H9 (cell line): ENCODE data around the gene CENPQ. TPM values are rescaled to one million over a fixed set of nuclear protein-coding genes. Genes with fewer than 3 reads are reported as not detected.

ENCODE experiments used
- DNase-seq: peaks from one replicate; pipeline ENCODE4 v3.0.0-alpha.2; 2017
- H2AFZ ChIP-seq: one replicate; pipeline ENCODE4 v1.6.1; 2013; ENCODE audit warnings: mild to moderate bottlenecking, low read length, control low read depth, moderate library complexity
- H2AK5ac ChIP-seq: 2 replicates; pipeline ENCODE4 v1.6.1; 2013; ENCODE audit warnings: low read length, control low read depth, mixed read lengths; ENCODE audit not compliant: insufficient read length
- H2BK120ac ChIP-seq: one replicate; pipeline ENCODE4 v1.6.1; 2013; ENCODE audit warnings: low read depth, mild to moderate bottlenecking, low read length, control low read depth, inconsistent platforms; ENCODE audit not compliant: poor library complexity, severe bottlenecking
- H2BK12ac ChIP-seq: 2 replicates; pipeline ENCODE4 v1.6.1; 2013; ENCODE audit warnings: low read length, control low read depth, mixed read lengths, low read depth; ENCODE audit not compliant: insufficient read length
- H2BK15ac ChIP-seq: 2 replicates; pipeline ENCODE4 v1.6.1; 2013; ENCODE audit warnings: low read depth, low read length, control low read depth
- H2BK20ac ChIP-seq: one replicate; pipeline ENCODE4 v1.6.1; 2013; ENCODE audit warnings: low read depth, mild to moderate bottlenecking, low read length, control low read depth, inconsistent platforms; ENCODE audit not compliant: poor library complexity, severe bottlenecking
- H2BK5ac ChIP-seq: 2 replicates; pipeline ENCODE4 v1.6.1; 2013; ENCODE audit warnings: low read length, control low read depth, mixed read lengths; ENCODE audit not compliant: insufficient read length
- H3K14ac ChIP-seq: 2 replicates; pipeline ENCODE4 v1.6.1; 2013; ENCODE audit warnings: low read length, control low read depth; ENCODE audit not compliant: insufficient read depth
- H3K18ac ChIP-seq: 2 replicates; pipeline ENCODE4 v1.6.1; 2013; ENCODE audit warnings: low read depth, mild to moderate bottlenecking, mixed read lengths, low read length, control low read depth; ENCODE audit not compliant: insufficient read length
- H3K23ac ChIP-seq: 2 replicates; pipeline ENCODE4 v1.6.1; 2013; ENCODE audit warnings: low read length, control low read depth, mixed read lengths, low read depth; ENCODE audit not compliant: insufficient read length
- H3K23me2 ChIP-seq: 2 replicates; pipeline ENCODE4 v1.6.1; 2013; ENCODE audit warnings: low read depth, mild to moderate bottlenecking, mixed read lengths, low read length, control low read depth; ENCODE audit not compliant: insufficient read length, poor library complexity, severe bottlenecking
- H3K27ac ChIP-seq: 2 replicates; pipeline ENCODE4 v1.5.1; 2013; ENCODE audit warnings: low read length, control low read depth, mixed read lengths, low read depth; ENCODE audit not compliant: insufficient read length
- H3K27me3 ChIP-seq: 2 replicates; pipeline ENCODE4 v1.6.1; 2013; ENCODE audit warnings: low read length, control low read depth, inconsistent platforms; ENCODE audit not compliant: insufficient read depth
- H3K4ac ChIP-seq: 2 replicates; pipeline ENCODE4 v1.6.1; 2013; ENCODE audit warnings: low read depth, mild to moderate bottlenecking, control low read depth, inconsistent platforms, low read length, moderate library complexity
- H3K4me1 ChIP-seq: 2 replicates; pipeline ENCODE4 v1.6.1; 2013; ENCODE audit warnings: low read length, control low read depth, inconsistent platforms; ENCODE audit not compliant: insufficient read depth
- H3K4me2 ChIP-seq: 2 replicates; pipeline ENCODE4 v1.6.1; 2013; ENCODE audit warnings: low read length, control low read depth, mixed read lengths; ENCODE audit not compliant: insufficient read length, insufficient read depth
- H3K56ac ChIP-seq: 2 replicates; pipeline ENCODE4 v1.6.1; 2013; ENCODE audit warnings: low read depth, mild to moderate bottlenecking, mixed read lengths, low read length, control low read depth; ENCODE audit not compliant: insufficient read length
- H3K79me1 ChIP-seq: 2 replicates; pipeline ENCODE4 v1.6.1; 2013; ENCODE audit warnings: low read depth, mild to moderate bottlenecking, moderate library complexity, low read length, control low read depth, inconsistent platforms; ENCODE audit not compliant: insufficient read depth, poor library complexity, severe bottlenecking
- H3K79me2 ChIP-seq: 2 replicates; pipeline ENCODE4 v1.6.1; 2013; ENCODE audit warnings: low read length, control low read depth, inconsistent platforms; ENCODE audit not compliant: insufficient read depth
- H3K9ac ChIP-seq: 2 replicates; pipeline ENCODE4 v1.6.1; 2013; ENCODE audit warnings: low read length, control low read depth, mixed read lengths; ENCODE audit not compliant: insufficient read length; ENCODE audit errors: extremely low read depth
- H3K9me3 ChIP-seq: one replicate; pipeline ENCODE4 v1.6.1; 2013; ENCODE audit warnings: low read depth, low read length, inconsistent platforms; ENCODE audit not compliant: control insufficient read depth
- H3T11ph ChIP-seq: one replicate; pipeline ENCODE4 v1.6.1; 2013; ENCODE audit warnings: mild to moderate bottlenecking, low read length, control low read depth, inconsistent platforms
- H4K20me1 ChIP-seq: one replicate; pipeline ENCODE4 v1.6.1; 2013; ENCODE audit not compliant: control insufficient read depth, insufficient read length, insufficient read depth
- H4K5ac ChIP-seq: 2 replicates; pipeline ENCODE4 v1.6.1; 2013; ENCODE audit warnings: low read depth, mild to moderate bottlenecking, mixed read lengths, low read length, control low read depth; ENCODE audit not compliant: insufficient read length
- H4K8ac ChIP-seq: replicated peaks from 2 replicates; pipeline ENCODE4 v1.6.1; 2013; ENCODE audit warnings: low read length, control low read depth, mixed read lengths, low read depth; ENCODE audit not compliant: insufficient read length
- H4K91ac ChIP-seq: 2 replicates; pipeline ENCODE4 v1.6.1; 2013; ENCODE audit warnings: low read depth, mild to moderate bottlenecking, moderate library complexity, mixed read lengths, low read length, control low read depth; ENCODE audit not compliant: insufficient read length
- H3K27ac Mint-ChIP-seq, 3 experiments: 2 replicates in 2 of 3; 3 replicates in 1 of 3; pipeline ENCODE4 v1.8.0; 2020 to 2021; ENCODE audit warnings: mixed read lengths in 3 of 3, mild to moderate bottlenecking in 1 of 3, moderate library complexity in 1 of 3
- H3K27me3 Mint-ChIP-seq: 2 replicates; pipeline ENCODE4 v1.8.0; 2021; ENCODE audit warnings: low read depth, mild to moderate bottlenecking, moderate library complexity, mixed read lengths
- H3K36me3 Mint-ChIP-seq, 3 experiments: 2 replicates in 2 of 3; 3 replicates in 1 of 3; pipeline ENCODE4 v1.8.0; 2020 to 2021; ENCODE audit warnings: low read depth in 3 of 3, mixed read lengths in 3 of 3; ENCODE audit not compliant: insufficient read depth in 1 of 3
- H3K4me1 Mint-ChIP-seq, 2 experiments: 2 replicates each; pipeline ENCODE4 v1.8.0; 2020; ENCODE audit warnings: mixed read lengths in 2 of 2
- H3K4me3 Mint-ChIP-seq, 2 experiments: 2 replicates in 1 of 2; 3 replicates in 1 of 2; pipeline ENCODE4 v1.8.0; 2020 to 2021; ENCODE audit warnings: mild to moderate bottlenecking in 2 of 2, mixed read lengths in 2 of 2, moderate library complexity in 1 of 2
- H3K9me3 Mint-ChIP-seq, 2 experiments: 2 replicates in 1 of 2; 3 replicates in 1 of 2; pipeline ENCODE4 v1.8.0; 2020; ENCODE audit warnings: mild to moderate bottlenecking in 2 of 2, mixed read lengths in 2 of 2, moderate library complexity in 1 of 2
- CTCF ChIP-seq: fragments of 200-600 bp; sonication (generic); conservative IDR thresholded peaks from 3 replicates; pipeline ENCODE4 v1.8.0; 2021; ENCODE audit warnings: antibody characterized with exemption, mild to moderate bottlenecking
- WGBS: extraction: QIAGEN DNeasy Blood & Tissue Kit; methylation state at CpG from one replicate; pipeline ENCODE4 v1.1.7; 2013; ENCODE audit warnings: missing lambda C conversion rate, low lambda C conversion rate, mixed read lengths; ENCODE audit not compliant: insufficient read length; ENCODE audit errors: extremely low coverage; 5-methylcytosine and 5-hydroxymethylcytosine counted together
- total RNA-seq: library from RNA; stranded (reverse); gene quantifications from 2 replicates; pipeline ENCODE4 v1.2.1, GENCODE V29; 2021

CENPQ gene
- total RNA-seq, 1 experiment from 2014 or later, result 15.5 TPM

GRCh38 chr6:49523901-49524300 lies 60.7 kb downstream of the CENPQ start:
- no peak for DNase-seq
- H3K23ac ChIP-seq, result no peak overlapping the region
- no peak overlapping the region for H4K91ac ChIP-seq
- H2AFZ ChIP-seq, result no peak overlapping the region
- H4K20me1 ChIP-seq, result no peaks in the 10 kb centered on the region
- no peaks in the 10 kb centered on the region for H3K79me1 ChIP-seq
- no peak overlapping the region for H2BK15ac ChIP-seq
- peaks cover 7% of the 10 kb centered on the region; the same call in 1 of the 2 replicates for H3K4me1 ChIP-seq
- H3K9me3 ChIP-seq, result no peaks in the 10 kb centered on the region
- no CpG with 5 or more reads among the region's 1 CpG for WGBS
- Mint-ChIP-seq H3K27ac (no peak overlapping the region), H3K36me3 (no peaks in the 10 kb centered on the region; a peak in 1 of 7 replicates), H3K4me1 (peaks cover 8 to 9% of the 10 kb centered on the region in 2 experiments), H3K27me3 (no peaks in the 10 kb centered on the region), H3K4me3 (no peak overlapping the region), H3K9me3 (no peaks in the 10 kb centered on the region)
- H3K79me2 ChIP-seq, result no peaks in the 10 kb centered on the region
- H3T11ph ChIP-seq, result no peak overlapping the region
- H2BK20ac ChIP-seq, result no peak overlapping the region
- no peak overlapping the region for H2BK5ac ChIP-seq
- H3K27me3 ChIP-seq, result no peaks in the 10 kb centered on the region
- no peak overlapping the region for H3K4me2 ChIP-seq
- H2BK12ac ChIP-seq, result no peak overlapping the region
- no peak overlapping the region for H3K18ac ChIP-seq
- H2AK5ac ChIP-seq, result no peak overlapping the region
- TF ChIP-seq CTCF, result no peak
- H3K27ac ChIP-seq, result no peak overlapping the region
- no peak overlapping the region for H4K5ac ChIP-seq
- no peak overlapping the region for H3K9ac ChIP-seq
- no peaks in the 10 kb centered on the region for H3K23me2 ChIP-seq
- H3K14ac ChIP-seq, result no peak overlapping the region
- no peak overlapping the region for H3K56ac ChIP-seq
- H2BK120ac ChIP-seq, result no peak overlapping the region
- no peak overlapping the region for H4K8ac ChIP-seq
- H3K4ac ChIP-seq, result no peak overlapping the region
